HG03575 (cell line): Measurements from ENCODE around the gene ELP1.
"Not testable (repeated sequence)": the region's sequence is repeated elsewhere in the genome, so short reads cannot be mapped to it uniquely, and the experiment has no call there.

Experiments used
- ATAC-seq: cut with Tn5 transposase; IDR thresholded peaks from one replicate; pipeline ENCODE4 v1.9.1; 2021; ENCODE audit not compliant: unreplicated experiment, insufficient number of reproducible peaks, low FRiP score; ENCODE audit errors: extremely low read depth

ELP1 gene

GRCh38 chr9:108839561-108839960 is 94.4 kb downstream of the ELP1 start:
- ATAC-seq, result not testable (repeated sequence)

- ATAC-seq, result no peak
These were observed 95.9 kb downstream of the ELP1 start for GRCh38 chr9:108838017-108838416.

GRCh38 chr9:108837530-108837929 is 96.4 kb downstream of the ELP1 start:
- no peak for ATAC-seq

GRCh38 chr9:108836781-108837180 is 97.1 kb downstream of the ELP1 start:
- ATAC-seq, result no peak

- no peak for ATAC-seq
These were observed 97.6 kb downstream of the ELP1 start for GRCh38 chr9:108836319-108836718.

- ATAC-seq, result no peak
These were observed 98.1 kb downstream of the ELP1 start for GRCh38 chr9:108835831-108836230.

- no peak for ATAC-seq
These were observed 98.8 kb downstream of the ELP1 start for GRCh38 chr9:108834959-108835665.

GRCh38 chr9:108832179-108832500 is 101.8 kb downstream of the ELP1 start:
- ATAC-seq, result no peak

- no peak for ATAC-seq
These were observed 102.3 kb downstream of the ELP1 start for GRCh38 chr9:108831496-108832178.

- ATAC-seq, result no peak
These were observed 103.7 kb downstream of the ELP1 start for GRCh38 chr9:108830272-108830671.

- no peak for ATAC-seq
These were observed 110.1 kb downstream of the ELP1 start for GRCh38 chr9:108823829-108824228.
